ENCODE data around the gene EYS. TPM values are rescaled to one million over a fixed set of nuclear protein-coding genes. Genes with fewer than 3 reads are reported as not detected.

Gene EYS
- total RNA-seq, 1 experiment from 2014 or later: 1.5 TPM

DNA sequence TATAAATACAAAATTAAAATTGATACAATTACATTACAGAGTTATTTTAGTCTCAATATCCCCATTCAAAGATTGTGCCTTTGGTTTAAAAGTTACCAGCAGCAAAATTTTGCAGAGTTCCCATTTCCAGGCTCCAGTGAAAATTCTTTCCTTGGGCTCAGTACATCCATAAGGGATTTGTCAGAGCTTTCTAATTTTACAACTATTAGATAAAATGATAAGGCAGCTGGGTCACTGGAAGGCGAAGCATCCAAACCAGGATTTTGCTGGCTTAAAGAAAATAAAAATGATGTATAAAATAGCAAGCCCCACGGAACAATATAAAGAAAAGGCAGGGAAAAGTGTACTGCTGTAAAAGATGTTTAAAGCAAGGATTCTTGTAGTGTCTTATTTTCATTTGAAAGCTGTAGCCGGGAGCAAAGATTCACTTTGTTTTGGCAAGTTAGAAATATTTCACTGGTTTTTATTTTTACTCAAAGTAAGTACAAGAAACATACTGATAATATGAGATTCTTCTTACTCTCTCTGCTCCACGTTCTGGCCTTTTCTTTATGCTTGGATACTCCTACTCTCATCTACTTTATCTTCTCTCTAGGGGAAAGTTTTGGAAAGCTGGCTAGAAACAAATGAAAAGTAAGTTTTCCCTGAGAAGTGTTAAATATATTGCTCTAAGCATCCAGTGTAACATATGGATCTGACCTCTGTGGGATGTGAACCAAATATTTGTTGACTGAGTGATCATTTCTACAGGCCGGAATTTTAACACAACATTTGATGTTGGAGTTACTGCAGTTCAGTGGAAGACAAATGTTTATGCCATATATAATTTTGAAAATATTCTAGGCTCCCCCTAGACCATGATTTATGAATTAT, 1583.0 kb downstream of the EYS start:
- H3K36me3 Mint-ChIP-seq (ENCODE audit: insufficient read depth, unreplicated experiment): no peaks in the 10 kb centered on the region
- H3K9me3 Mint-ChIP-seq (ENCODE audit: unreplicated experiment): no peaks in the 10 kb centered on the region
- no TSS peak for BruUV-seq (replicated peaks)
- TF ChIP-seq, protein P1, sequence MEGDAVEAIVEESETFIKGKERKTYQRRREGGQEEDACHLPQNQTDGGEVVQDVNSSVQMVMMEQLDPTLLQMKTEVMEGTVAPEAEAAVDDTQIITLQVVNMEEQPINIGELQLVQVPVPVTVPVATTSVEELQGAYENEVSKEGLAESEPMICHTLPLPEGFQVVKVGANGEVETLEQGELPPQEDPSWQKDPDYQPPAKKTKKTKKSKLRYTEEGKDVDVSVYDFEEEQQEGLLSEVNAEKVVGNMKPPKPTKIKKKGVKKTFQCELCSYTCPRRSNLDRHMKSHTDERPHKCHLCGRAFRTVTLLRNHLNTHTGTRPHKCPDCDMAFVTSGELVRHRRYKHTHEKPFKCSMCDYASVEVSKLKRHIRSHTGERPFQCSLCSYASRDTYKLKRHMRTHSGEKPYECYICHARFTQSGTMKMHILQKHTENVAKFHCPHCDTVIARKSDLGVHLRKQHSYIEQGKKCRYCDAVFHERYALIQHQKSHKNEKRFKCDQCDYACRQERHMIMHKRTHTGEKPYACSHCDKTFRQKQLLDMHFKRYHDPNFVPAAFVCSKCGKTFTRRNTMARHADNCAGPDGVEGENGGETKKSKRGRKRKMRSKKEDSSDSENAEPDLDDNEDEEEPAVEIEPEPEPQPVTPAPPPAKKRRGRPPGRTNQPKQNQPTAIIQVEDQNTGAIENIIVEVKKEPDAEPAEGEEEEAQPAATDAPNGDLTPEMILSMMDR (IDR thresholded peaks at IDR 0.05; ENCODE audit: unreplicated experiment): no peak
- ChIA-PET CTCF (interaction anchor here (0.7 kb wide), 1 partner anchor 97 kb away, joined by 4 read pairs; no protein-coding TSS in a partner anchor), POLR2A (interaction anchor here (0.9 kb wide), 1 partner anchor 10 kb away, joined by 3 read pairs; no protein-coding TSS in a partner anchor)
- H3K27me3 Mint-ChIP-seq (ENCODE audit: insufficient read depth, unreplicated experiment): no peaks in the 10 kb centered on the region
- no peak for DNase-seq (ENCODE audit: unreplicated experiment)
- H3K4me3 Mint-ChIP-seq (ENCODE audit: unreplicated experiment): no peak overlapping the region
- no peak overlapping the region for H3K27ac Mint-ChIP-seq (ENCODE audit: low read depth, unreplicated experiment)
- intact Hi-C loops (cut with micrococcal nuclease): no loop called here
- no peaks in the 10 kb centered on the region for H3K4me1 Mint-ChIP-seq (ENCODE audit: insufficient read depth, unreplicated experiment)

DNA sequence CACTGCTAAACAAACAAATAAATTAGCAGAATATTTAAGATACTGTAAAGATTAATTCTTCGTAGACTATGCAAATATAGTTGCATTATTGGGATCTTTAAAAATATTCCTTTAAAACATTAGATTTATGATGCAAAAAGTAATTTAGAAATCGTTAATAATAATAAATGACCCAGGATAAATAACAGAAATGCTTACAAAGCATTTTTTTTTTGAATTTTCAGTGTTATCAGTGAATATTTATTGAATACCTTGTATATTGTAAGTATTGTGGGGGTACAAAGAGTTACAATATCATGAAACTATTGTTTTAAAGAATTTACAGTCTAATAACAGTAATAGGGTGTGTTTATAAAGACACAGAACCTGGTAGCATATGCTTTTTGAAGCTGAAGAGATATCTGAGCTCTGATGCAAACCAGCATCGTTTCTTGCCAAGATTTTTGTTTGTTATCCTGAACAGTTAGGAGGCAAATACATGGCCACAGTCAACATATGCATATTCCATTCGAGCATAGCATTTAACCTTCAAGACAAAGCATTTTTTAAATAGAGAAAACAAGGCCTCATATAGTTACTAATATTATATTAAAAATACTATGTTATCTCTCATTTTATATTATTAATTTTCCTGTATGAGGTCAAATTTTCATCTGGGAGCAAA, 1584.2 kb downstream of the EYS start:
- Mint-ChIP-seq H3K27ac (ENCODE audit: low read depth, unreplicated experiment) (no peak overlapping the region), H3K27me3 (ENCODE audit: insufficient read depth, unreplicated experiment) (no peaks in the 10 kb centered on the region), H3K4me3 (ENCODE audit: unreplicated experiment) (no peak overlapping the region), H3K4me1 (ENCODE audit: insufficient read depth, unreplicated experiment) (no peaks in the 10 kb centered on the region), H3K9me3 (ENCODE audit: unreplicated experiment) (peaks cover under 1% of the 10 kb centered on the region), H3K36me3 (ENCODE audit: insufficient read depth, unreplicated experiment) (no peaks in the 10 kb centered on the region)
- CTCF ChIA-PET: no interaction called here
- POLR2A ChIA-PET: no interaction called here
- TF ChIP-seq, protein P1 (IDR thresholded peaks at IDR 0.05; ENCODE audit: unreplicated experiment): no peak
- BruUV-seq (replicated peaks): no TSS peak
- DNase-seq (ENCODE audit: unreplicated experiment): no peak
- intact Hi-C loops (cut with micrococcal nuclease): no loop called here

DNA sequence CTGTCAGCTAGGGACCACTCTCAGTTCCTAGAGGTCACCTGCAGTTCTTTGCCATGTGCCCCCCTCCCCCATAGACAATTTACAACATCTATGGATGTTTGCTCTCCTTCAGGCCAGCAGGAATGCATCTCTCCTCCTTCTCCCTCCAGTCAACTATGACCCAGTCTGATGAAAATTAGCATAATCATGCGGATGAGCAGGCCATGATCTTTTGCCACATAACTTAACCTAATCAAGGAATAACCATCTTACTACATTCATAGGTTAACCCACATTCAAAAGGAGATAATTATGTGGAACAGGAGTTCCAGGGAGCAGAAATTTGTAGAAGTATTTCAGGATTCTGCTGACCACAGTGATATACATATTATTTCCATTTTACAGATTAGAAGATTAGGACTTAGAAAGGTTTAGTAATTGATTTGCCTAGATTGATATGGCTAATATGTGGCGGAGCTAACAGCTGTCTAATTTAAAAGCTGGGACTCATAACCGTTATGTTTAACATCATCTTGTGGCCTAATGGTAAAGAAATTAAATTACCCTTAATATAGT, 1585.9 kb downstream of the EYS start:
- CTCF ChIA-PET: interaction anchor here (0.6 kb wide), 1 partner anchor 20 kb away, joined by 4 read pairs; no protein-coding TSS in a partner anchor
- BruUV-seq (replicated peaks): no TSS peak

More for the DNA sequence above, 1585.9 kb downstream of the EYS start:
- no peak overlapping the region for H3K27ac Mint-ChIP-seq (ENCODE audit: low read depth, unreplicated experiment)
- no peaks in the 10 kb centered on the region for H3K27me3 Mint-ChIP-seq (ENCODE audit: insufficient read depth, unreplicated experiment)
- POLR2A ChIA-PET: no interaction called here
- H3K4me3 Mint-ChIP-seq (ENCODE audit: unreplicated experiment): no peak overlapping the region
- TF ChIP-seq, protein P1 (IDR thresholded peaks at IDR 0.05; ENCODE audit: unreplicated experiment): no peak
- no peak for DNase-seq (ENCODE audit: unreplicated experiment)
- intact Hi-C loops (cut with micrococcal nuclease): no loop called here
- peaks cover 9% of the 10 kb centered on the region for H3K9me3 Mint-ChIP-seq (ENCODE audit: unreplicated experiment)
- H3K36me3 Mint-ChIP-seq (ENCODE audit: insufficient read depth, unreplicated experiment): no peaks in the 10 kb centered on the region
- H3K4me1 Mint-ChIP-seq (ENCODE audit: insufficient read depth, unreplicated experiment): no peaks in the 10 kb centered on the region

Measured in MCF 10A (cell line).